Gastrocnemius medialis (tissue), 4 donors: Measurements from ENCODE around the gene LYZL1.

ENCODE experiments used
- CTCF ChIP-seq, 5 experiments: fragments of 450-650 bp in 3 of 5; fragments of 200-600 bp in 2 of 5; sonication (generic) in 2 of 5; IDR thresholded peaks in 4 of 5; conservative IDR thresholded peaks in 1 of 5; 1 replicate in 4 of 5; 2 replicates in 1 of 5; pipeline ENCODE4 v1.5.1; 2016 to 2019; ENCODE audit warnings: antibody characterized with exemption in 5 of 5, mild to moderate bottlenecking in 3 of 5, moderate library complexity in 3 of 5
- POLR2A ChIP-seq, 2 donors: fragments of 450-650 bp; IDR thresholded peaks; one replicate each; pipeline ENCODE4 v1.6.1; 2017; ENCODE audit warnings: antibody characterized with exemption in 2 of 2, mild to moderate bottlenecking in 2 of 2, moderate library complexity in 2 of 2

- no peak for TF ChIP-seq CTCF (IDR thresholded peaks at IDR 0.05 in 4 of 5, conservative IDR thresholded peaks at IDR 0.05 in 1 of 5)
- TF ChIP-seq POLR2A (IDR thresholded peaks at IDR 0.05): no peak
Observed at GRCh38 chr10:29243066-29243465, 45.8 kb upstream of the LYZL1 start.
